Endodermal cell (in vitro differentiated cells): ENCODE measurements around the gene PTPRN2. TPM values are rescaled to one million over a fixed set of nuclear protein-coding genes. Genes with fewer than 3 reads are reported as not detected.

Experiments used
- DNase-seq: peaks from one replicate; pipeline ENCODE4 v3.0.0-alpha.2; 2017
- H3K27ac ChIP-seq: 2 replicates; pipeline ENCODE4 v1.5.1; 2013; ENCODE audit warnings: mild to moderate bottlenecking, low read depth, low read length, moderate library complexity
- H3K27me3 ChIP-seq: 2 replicates; pipeline ENCODE4 v1.6.1; 2013; ENCODE audit warnings: mild to moderate bottlenecking, low read length, moderate library complexity; ENCODE audit not compliant: insufficient read depth, control insufficient read depth, poor library complexity, severe bottlenecking
- H3K36me3 ChIP-seq: 2 replicates; pipeline ENCODE4 v1.7.0; 2013; ENCODE audit warnings: mild to moderate bottlenecking, low read length, moderate library complexity; ENCODE audit not compliant: control insufficient read depth, insufficient read depth
- H3K4me1 ChIP-seq: one replicate; pipeline ENCODE4 v1.7.0; 2013; ENCODE audit warnings: low read length; ENCODE audit not compliant: control insufficient read depth, insufficient read depth
- H3K4me3 ChIP-seq: 2 replicates; pipeline ENCODE4 v1.5.1; 2013; ENCODE audit warnings: mild to moderate bottlenecking, low read length, moderate library complexity
- H3K9ac ChIP-seq: 2 replicates; pipeline ENCODE4 v1.6.1; 2013; ENCODE audit warnings: mild to moderate bottlenecking, low read length, moderate library complexity; ENCODE audit not compliant: poor library complexity, severe bottlenecking; ENCODE audit errors: extremely low read depth
- H3K9me3 ChIP-seq: 2 replicates; pipeline ENCODE4 v1.6.1; 2013; ENCODE audit warnings: mild to moderate bottlenecking, low read length, moderate library complexity; ENCODE audit not compliant: control insufficient read depth
- H3K27ac Mint-ChIP-seq: 2 replicates; pipeline ENCODE4 v1.8.0; 2020; ENCODE audit warnings: mixed read lengths
- H3K27me3 Mint-ChIP-seq: 2 replicates; pipeline ENCODE4 v1.8.0; 2021; ENCODE audit warnings: mild to moderate bottlenecking, mixed read lengths; ENCODE audit not compliant: insufficient read depth
- H3K36me3 Mint-ChIP-seq: 2 replicates; pipeline ENCODE4 v1.8.0; 2020; ENCODE audit warnings: low read depth, mixed read lengths
- H3K4me1 Mint-ChIP-seq: 2 replicates; pipeline ENCODE4 v1.8.0; 2020; ENCODE audit warnings: mixed read lengths
- H3K4me3 Mint-ChIP-seq: 2 replicates; pipeline ENCODE4 v1.8.0; 2020; ENCODE audit warnings: mild to moderate bottlenecking, moderate library complexity, mixed read lengths
- H3K9me3 Mint-ChIP-seq: 2 replicates; pipeline ENCODE4 v1.8.0; 2020; ENCODE audit warnings: mild to moderate bottlenecking, mixed read lengths
- WGBS, 2 experiments: methylation state at CpG; one replicate each; pipeline versions ENCODE4 v1.1.5 to v1.1.7; 2013; ENCODE audit warnings: missing lambda C conversion rate in 2 of 2, mixed read lengths in 1 of 2; ENCODE audit not compliant: insufficient coverage in 1 of 2, insufficient read length in 1 of 2; 5-methylcytosine and 5-hydroxymethylcytosine counted together
- total RNA-seq, 2 donors: library from RNA; stranded (reverse); fragmentation: NEBNext Ultra II Directional in 1 of 2; extraction: Animal tissue kit (Norgen Biotek cat#: 25700) in 1 of 2; gene quantifications; 2 replicates in 1 of 2; 3 replicates in 1 of 2; pipeline ENCODE4 v1.2.1, GENCODE V29; 2021
- TF ChIP-seq, protein P1 (sequence below): fragments of 200-600 bp; sonication (generic); conservative IDR thresholded peaks from 2 replicates; pipeline ENCODE4 v1.5.0; 2021; ENCODE audit warnings: antibody characterized with exemption, mild to moderate bottlenecking

Gene PTPRN2
- total RNA-seq, 2 donors from 2014 or later: 0.69 to 1.2 TPM

DNA sequence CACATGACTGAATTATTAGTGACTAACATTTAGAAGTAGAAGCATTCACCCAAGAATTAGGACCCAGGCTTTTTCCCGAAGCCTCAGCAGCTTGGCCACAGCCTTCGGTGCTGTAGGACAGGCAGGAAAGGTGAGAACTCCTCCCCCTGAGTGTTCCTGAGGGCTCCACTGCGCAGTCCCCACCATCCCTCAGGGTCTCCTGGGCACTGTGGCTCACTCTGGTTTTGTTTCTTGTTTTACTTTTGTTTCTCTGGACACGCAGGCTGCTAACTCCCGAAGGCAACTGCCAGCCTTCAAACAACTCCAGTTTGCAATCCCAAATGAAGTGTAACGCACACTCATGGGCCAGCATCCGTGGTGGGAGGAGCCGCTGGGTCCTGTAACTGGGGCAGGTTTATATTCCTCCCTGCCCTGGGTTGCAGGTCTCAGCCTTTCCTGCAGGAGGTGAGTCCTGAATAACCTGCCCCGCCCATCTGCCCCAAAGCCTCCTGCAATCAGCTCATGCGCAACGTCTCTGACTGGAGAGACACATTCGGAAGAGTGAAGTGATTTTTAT, 492.9 kb downstream of the PTPRN2 start:
- no peak overlapping the region for H3K27ac ChIP-seq
- DNase-seq: peak; percentile 76
- peaks cover 66% of the 10 kb centered on the region for H3K9me3 ChIP-seq
- H3K27me3 Mint-ChIP-seq: no peaks in the 10 kb centered on the region
- no peak overlapping the region for H3K4me3 ChIP-seq
- no peak overlapping the region for H3K27ac Mint-ChIP-seq
- TF ChIP-seq, protein P1, sequence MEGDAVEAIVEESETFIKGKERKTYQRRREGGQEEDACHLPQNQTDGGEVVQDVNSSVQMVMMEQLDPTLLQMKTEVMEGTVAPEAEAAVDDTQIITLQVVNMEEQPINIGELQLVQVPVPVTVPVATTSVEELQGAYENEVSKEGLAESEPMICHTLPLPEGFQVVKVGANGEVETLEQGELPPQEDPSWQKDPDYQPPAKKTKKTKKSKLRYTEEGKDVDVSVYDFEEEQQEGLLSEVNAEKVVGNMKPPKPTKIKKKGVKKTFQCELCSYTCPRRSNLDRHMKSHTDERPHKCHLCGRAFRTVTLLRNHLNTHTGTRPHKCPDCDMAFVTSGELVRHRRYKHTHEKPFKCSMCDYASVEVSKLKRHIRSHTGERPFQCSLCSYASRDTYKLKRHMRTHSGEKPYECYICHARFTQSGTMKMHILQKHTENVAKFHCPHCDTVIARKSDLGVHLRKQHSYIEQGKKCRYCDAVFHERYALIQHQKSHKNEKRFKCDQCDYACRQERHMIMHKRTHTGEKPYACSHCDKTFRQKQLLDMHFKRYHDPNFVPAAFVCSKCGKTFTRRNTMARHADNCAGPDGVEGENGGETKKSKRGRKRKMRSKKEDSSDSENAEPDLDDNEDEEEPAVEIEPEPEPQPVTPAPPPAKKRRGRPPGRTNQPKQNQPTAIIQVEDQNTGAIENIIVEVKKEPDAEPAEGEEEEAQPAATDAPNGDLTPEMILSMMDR: peak; percentile 27
- H3K9ac ChIP-seq: no peak overlapping the region
- H3K36me3 ChIP-seq: no peaks in the 10 kb centered on the region
- no peaks in the 10 kb centered on the region for H3K27me3 ChIP-seq
- H3K4me3 Mint-ChIP-seq: no peak overlapping the region
- peaks cover 3% of the 10 kb centered on the region for H3K9me3 Mint-ChIP-seq
- no peaks in the 10 kb centered on the region for H3K4me1 ChIP-seq
- no peaks in the 10 kb centered on the region for H3K36me3 Mint-ChIP-seq
- 78 to 80% methylated on average over 11 to 12 of the region's 12 CpGs for WGBS, 2 experiments
- H3K4me1 Mint-ChIP-seq: no peaks in the 10 kb centered on the region

DNA sequence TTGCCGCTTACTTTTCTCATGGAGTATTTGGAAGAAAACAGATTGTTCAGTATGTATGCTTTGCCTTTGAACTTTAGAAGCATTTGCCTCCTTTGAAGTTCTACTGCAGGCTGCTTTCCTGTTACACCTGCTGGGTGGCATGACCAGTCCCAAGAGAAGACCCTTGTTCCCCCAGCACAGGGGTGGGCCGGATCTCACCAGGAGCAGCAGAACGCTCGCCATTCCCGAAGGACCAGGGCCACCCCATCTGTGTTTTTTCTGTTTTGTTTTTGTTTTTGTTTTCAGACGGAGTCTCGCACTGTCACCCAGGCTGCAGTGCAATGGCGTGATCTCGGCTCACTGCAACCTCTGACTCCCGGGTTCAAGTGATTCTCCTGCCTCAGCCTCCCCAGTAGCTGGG, 493.6 kb downstream of the PTPRN2 start:
- TF ChIP-seq, protein P1: no peak
- WGBS, 2 experiments: 86 to 89% methylated on average over 7 to 10 of the region's 10 CpGs
- peaks cover 70% of the 10 kb centered on the region for H3K9me3 ChIP-seq

DNA sequence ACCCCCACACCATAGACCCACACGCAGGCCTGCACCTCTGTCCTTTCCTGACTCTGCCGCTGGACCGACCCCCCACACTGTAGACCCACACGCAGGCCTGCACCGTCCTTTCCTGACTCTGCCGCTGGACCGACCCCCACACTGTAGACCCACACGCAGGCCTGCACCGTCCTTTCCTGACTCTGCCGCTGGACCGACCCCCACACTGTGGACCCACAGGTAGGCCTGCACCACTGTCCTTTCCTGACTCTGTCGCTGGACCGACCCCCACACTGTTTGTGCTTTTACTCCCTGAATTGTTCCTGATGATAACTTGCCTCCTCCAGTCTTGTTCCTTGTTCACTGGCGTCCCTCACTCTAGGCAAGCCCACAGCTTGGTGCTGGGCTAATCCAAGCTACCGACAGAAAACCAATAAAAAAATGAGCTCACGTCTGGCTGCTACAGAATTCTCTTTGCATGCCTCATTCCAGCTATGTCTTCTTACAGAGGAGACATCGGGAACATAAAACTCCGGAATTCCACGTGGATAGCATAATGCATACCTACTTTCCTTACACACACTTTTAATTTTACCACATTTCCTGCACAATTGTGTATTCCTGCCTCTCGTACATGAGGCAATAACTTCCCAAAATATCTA, 494.3 kb downstream of the PTPRN2 start:
- H3K27me3 Mint-ChIP-seq: peaks cover 2% of the 10 kb centered on the region
- WGBS, 2 experiments: 79 to 87% methylated on average over 14 to 19 of the region's 20 CpGs
- Histone ChIP-seq H3K4me1 (no peaks in the 10 kb centered on the region), H3K9ac (no peak overlapping the region), H3K27me3 (no peaks in the 10 kb centered on the region), H3K9me3 (peaks cover 70% of the 10 kb centered on the region), H3K4me3 (no peak overlapping the region), H3K27ac (no peak overlapping the region), H3K36me3 (no peaks in the 10 kb centered on the region)
- H3K36me3 Mint-ChIP-seq: no peaks in the 10 kb centered on the region
- H3K9me3 Mint-ChIP-seq: no peaks in the 10 kb centered on the region
- no peak overlapping the region for H3K4me3 Mint-ChIP-seq
- H3K4me1 Mint-ChIP-seq: no peaks in the 10 kb centered on the region
- DNase-seq: peak; percentile 20
- TF ChIP-seq, protein P1: no peak
- no peak overlapping the region for H3K27ac Mint-ChIP-seq

More for the DNA sequence above, 493.6 kb downstream of the PTPRN2 start:
- no peaks in the 10 kb centered on the region for H3K36me3 Mint-ChIP-seq
- Histone ChIP-seq H3K36me3 (no peaks in the 10 kb centered on the region), H3K4me1 (no peaks in the 10 kb centered on the region), H3K27me3 (no peaks in the 10 kb centered on the region), H3K9ac (no peak overlapping the region), H3K4me3 (no peak overlapping the region), H3K27ac (no peak overlapping the region)
- no peak overlapping the region for H3K4me3 Mint-ChIP-seq
- peaks cover 1% of the 10 kb centered on the region for H3K9me3 Mint-ChIP-seq
- peak; percentile 31 for DNase-seq
- H3K4me1 Mint-ChIP-seq: no peaks in the 10 kb centered on the region
- no peak overlapping the region for H3K27ac Mint-ChIP-seq
- peaks cover 2% of the 10 kb centered on the region for H3K27me3 Mint-ChIP-seq
